Liver (tissue), 2 donors: Measurements from ENCODE around the gene TMED10.

Experiments used
- GABPA ChIP-seq, 2 donors: IDR thresholded peaks in 1 of 2; conservative IDR thresholded peaks in 1 of 2; 2 replicates each; pipeline ENCODE4 v1.6.1; 2016; ENCODE audit warnings: antibody characterized with exemption in 2 of 2, mild to moderate bottlenecking in 1 of 2, moderate library complexity in 1 of 2
- JUND ChIP-seq, 2 donors: IDR thresholded peaks; 2 replicates each; pipeline ENCODE4 v1.6.1; 2016; ENCODE audit warnings: antibody characterized with exemption in 2 of 2
- ZBTB33 ChIP-seq: IDR thresholded peaks from 2 replicates; pipeline ENCODE4 v1.6.1; 2016; ENCODE audit warnings: antibody characterized with exemption
- donor health status: healthy.

DNA sequence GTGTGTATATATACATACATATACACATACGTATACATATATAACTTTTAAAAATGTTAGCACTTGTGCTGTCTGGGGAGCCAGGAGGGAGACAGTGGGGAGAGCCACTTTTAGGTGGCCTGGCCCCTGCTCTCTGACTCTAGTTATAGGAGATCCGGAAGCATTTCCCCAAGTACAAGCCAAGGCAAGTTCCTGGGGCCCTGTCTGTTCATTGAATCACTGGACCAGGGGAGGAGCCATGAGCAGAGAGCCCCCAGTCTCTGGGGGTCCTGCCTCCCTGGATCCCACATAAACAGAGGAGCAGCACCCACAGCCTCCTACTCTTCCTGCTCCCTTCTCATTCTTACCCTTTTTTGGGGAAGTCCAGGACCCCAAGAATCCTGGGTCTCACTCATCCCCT is 45.4 kb upstream of the TMED10 start:
- no peak for TF ChIP-seq JUND (IDR thresholded peaks at IDR 0.05)
- TF ChIP-seq GABPA (IDR thresholded peaks at IDR 0.05 in 1 of 2, conservative IDR thresholded peaks at IDR 0.05 in 1 of 2) = no peak
- no peak for TF ChIP-seq ZBTB33
